COLO668 (cell line): ENCODE measurements around the gene ZNF226.
"Not testable (repeated sequence)": the region's sequence is repeated elsewhere in the genome, so short reads cannot be mapped to it uniquely, and the experiment has no call there.

ENCODE experiments used
- DNase-seq: peaks from one replicate; lab custom pipeline; 2025; ENCODE audit not compliant: unreplicated experiment; lab: John Stamatoyannopoulos, UW

The ZNF226 gene

GRCh38 chr19:44207126-44207803, 42.4 kb downstream of the ZNF226 start:
- peak; percentile 94 for DNase-seq

DNA sequence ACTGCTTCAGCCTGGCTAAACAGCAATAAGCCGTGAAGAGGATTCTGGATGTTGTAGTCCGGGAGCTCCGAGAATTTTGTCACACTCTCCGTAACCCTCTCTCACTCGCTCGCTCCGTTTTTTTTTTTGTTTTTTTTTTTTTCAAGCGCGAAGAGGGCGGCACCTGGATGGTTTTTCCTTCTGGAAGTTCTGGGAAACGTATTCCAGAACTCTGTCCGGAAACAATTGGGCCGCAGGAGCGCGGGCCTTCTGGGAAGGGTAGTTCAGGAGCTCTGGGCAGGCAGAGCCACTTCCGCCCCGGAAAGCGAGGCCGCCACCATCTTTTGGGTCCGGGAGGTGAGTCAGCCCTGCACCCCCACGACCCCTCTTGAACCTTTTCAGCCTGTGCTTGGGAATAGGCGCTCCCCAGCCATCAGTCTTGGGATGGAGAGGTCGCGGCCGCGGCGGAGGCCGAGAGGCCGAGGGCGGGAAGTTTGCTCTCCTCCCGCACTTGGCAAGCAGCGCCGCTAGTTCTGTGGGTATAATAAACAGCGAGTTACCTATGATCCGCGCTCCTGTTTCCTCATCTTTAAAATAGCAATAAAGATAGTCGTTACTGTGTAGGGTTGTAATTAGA, 47.5 kb downstream of the ZNF226 start, which contains the start of gene ZNF227:
Gene ZNF227, plus strand, starts transcription at position 283 of the 616 bp plus-strand sequence. CDS start 5,261 bp downstream, outside the sequence.
- peak; percentile 90 for DNase-seq

DNA sequence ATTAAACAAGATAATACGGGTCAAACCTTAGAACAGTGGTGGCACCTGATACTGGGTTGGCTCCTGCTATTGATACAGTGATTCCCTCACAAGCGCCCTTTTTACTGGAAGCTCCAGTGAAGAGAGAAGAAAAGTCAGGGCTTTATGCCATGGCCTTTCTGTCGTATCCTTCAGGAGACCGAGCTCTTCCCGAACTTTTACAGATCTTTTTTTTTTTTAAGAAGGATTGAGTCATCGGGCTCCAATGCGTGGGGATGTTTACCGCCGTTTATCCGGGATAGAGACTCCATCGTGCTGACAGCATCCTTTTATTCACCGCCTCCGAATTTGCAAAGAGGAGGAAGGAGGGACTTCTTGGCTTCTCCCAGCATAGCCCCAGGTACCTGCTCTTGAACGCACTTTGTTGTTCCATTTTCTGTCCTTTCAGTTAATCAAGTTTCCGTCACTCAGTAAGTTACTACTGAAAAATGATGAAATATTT, 48.0 kb downstream of the ZNF226 start:
- DNase-seq, result peak; percentile 17

DNA sequence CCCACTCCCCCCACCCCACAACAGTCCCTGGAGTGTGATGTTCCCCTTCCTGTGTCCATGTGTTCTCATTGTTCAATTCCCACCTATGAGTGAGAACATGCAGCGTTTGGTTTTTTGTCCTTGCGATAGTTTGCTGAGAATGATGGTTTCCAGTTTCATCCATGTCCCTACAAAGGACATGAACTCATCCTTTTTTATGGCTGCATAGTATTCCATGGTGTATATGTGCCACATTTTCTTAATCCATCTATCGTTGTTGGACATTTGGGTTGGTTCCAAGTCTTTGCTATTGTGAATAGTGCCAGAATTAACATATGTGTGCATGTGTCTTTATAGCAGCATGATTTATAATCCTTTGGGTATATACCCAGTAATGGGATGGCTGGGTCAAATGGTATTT, 55.0 kb downstream of the ZNF226 start:
- DNase-seq, result not testable (repeated sequence)

DNA sequence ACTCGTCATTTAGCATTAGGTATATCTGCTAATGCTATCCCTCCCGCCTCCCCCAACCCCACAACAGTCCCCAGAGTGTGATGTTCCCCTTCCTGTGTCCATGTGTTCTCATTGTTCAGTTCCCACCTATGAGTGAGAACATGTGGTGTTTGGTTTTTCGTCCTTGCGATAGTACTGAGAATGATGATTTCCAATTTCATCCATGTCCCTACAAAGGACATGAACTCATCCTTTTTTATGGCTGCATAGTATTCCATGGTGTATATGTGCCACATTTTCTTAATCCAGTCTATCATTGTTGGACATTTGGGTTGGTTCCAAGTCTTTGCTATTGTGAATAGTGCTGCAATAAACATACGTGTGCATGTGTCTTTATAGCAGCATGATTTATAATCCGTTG, 55.9 kb downstream of the ZNF226 start:
- DNase-seq, result not testable (repeated sequence)

DNA sequence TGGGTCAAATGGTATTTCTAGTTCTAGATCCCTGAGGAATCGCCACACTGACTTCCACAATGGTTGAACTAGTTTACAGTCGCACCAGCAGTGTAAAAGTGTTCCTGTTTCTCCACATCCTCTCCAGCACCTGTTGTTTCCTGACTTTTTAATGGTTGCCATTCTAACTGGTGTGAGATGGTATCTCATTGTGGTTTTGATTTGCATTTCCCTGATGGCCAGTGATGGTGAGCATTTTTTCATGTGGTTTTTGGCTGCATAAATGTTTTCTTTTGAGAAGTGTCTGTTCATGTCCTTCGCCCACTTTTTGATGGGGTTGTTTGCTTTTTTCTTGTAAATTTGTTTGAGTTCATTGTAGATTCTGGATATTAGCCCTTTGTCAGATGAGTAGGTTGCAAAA, 56.4 kb downstream of the ZNF226 start:
- not testable (repeated sequence) for DNase-seq
